Immature natural killer cell (primary cell): ENCODE data around the gene EEF1A2. TPM values are rescaled to one million over a fixed set of nuclear protein-coding genes. Genes with fewer than 3 reads are reported as not detected.
"Not testable (repeated sequence)": the region's sequence is repeated elsewhere in the genome, so short reads cannot be mapped to it uniquely, and the experiment has no call there.

Experiments used
- DNase-seq, 3 donors: peaks; one replicate each; pipeline ENCODE4 v3.0.0; 2022; ENCODE audit warnings: mixed read lengths in 1 of 3
- H3K27ac Mint-ChIP-seq, 6 donors: one replicate each; pipeline ENCODE4 v1.8.0; 2020; ENCODE audit warnings: mixed read lengths in 6 of 6, mild to moderate bottlenecking in 5 of 6, inconsistent platforms in 4 of 6, moderate library complexity in 3 of 6
- H3K27me3 Mint-ChIP-seq, 3 donors: one replicate each; pipeline ENCODE4 v1.8.0; 2020 to 2021; ENCODE audit warnings: low read depth in 3 of 3, mild to moderate bottlenecking in 3 of 3, mixed read lengths in 3 of 3, moderate library complexity in 3 of 3, inconsistent platforms in 1 of 3
- H3K36me3 Mint-ChIP-seq, 3 donors: one replicate each; pipeline ENCODE4 v1.8.0; 2020; ENCODE audit warnings: mixed read lengths in 3 of 3, inconsistent platforms in 2 of 3, mild to moderate bottlenecking in 2 of 3
- H3K4me1 Mint-ChIP-seq, 2 donors: one replicate each; pipeline ENCODE4 v1.8.0; 2020; ENCODE audit warnings: inconsistent platforms in 2 of 2, mild to moderate bottlenecking in 2 of 2, mixed read lengths in 2 of 2, moderate library complexity in 1 of 2
- H3K4me3 Mint-ChIP-seq, 5 donors: one replicate each; pipeline ENCODE4 v1.8.0; 2020; ENCODE audit warnings: mild to moderate bottlenecking in 5 of 5, mixed read lengths in 5 of 5, inconsistent platforms in 3 of 5, moderate library complexity in 3 of 5
- H3K9me3 Mint-ChIP-seq, 6 donors: one replicate each; pipeline ENCODE4 v1.8.0; 2020; ENCODE audit warnings: mild to moderate bottlenecking in 6 of 6, mixed read lengths in 6 of 6, inconsistent platforms in 4 of 6, moderate library complexity in 3 of 6
- polyA plus RNA-seq, 3 donors: library from polyadenylated mRNA; unstranded; fragments of 300-500 nt; fragmentation: Illumina TruSeq; gene quantifications; one replicate each; pipeline ENCODE4 v1.2.3, GENCODE V29; 2021

The EEF1A2 gene
- polyA plus RNA-seq, 3 donors from 2014 or later = not detected

DNA sequence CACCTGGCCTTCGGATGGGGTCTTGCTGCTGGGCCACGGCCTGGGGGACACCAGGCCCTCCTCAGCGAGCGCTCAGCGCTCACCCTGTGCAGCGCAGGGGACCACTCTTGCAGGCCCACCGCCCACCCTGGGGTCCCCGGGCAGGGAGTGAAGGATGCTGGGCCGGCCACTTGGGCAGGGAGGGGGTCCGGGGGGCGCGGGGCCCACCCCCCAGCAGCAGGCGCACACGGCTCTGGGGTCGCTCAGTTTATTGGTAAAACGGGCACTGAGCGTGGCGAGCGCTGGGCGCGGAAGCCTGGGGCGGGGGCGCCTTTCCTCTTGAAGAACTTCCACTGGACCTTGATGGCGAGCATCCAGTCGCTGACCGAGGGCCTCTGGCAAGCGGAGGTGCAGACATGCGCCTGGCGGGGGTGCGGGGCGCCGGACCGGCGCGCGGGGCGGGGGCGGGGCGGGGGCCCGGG, 11.1 kb downstream of the EEF1A2 start:
- Mint-ChIP-seq H3K4me3 (no peak overlapping the region), H3K36me3 (no peaks in the 10 kb centered on the region), H3K27ac (no peak overlapping the region), H3K27me3 (peaks cover 2 to 7% (median 4%) of the 10 kb centered on the region in 3 donors), H3K4me1 (no peaks in the 10 kb centered on the region), H3K9me3 (peaks cover 0 to 1% (median 0%) of the 10 kb centered on the region in 6 donors)
- no peak for DNase-seq

DNA sequence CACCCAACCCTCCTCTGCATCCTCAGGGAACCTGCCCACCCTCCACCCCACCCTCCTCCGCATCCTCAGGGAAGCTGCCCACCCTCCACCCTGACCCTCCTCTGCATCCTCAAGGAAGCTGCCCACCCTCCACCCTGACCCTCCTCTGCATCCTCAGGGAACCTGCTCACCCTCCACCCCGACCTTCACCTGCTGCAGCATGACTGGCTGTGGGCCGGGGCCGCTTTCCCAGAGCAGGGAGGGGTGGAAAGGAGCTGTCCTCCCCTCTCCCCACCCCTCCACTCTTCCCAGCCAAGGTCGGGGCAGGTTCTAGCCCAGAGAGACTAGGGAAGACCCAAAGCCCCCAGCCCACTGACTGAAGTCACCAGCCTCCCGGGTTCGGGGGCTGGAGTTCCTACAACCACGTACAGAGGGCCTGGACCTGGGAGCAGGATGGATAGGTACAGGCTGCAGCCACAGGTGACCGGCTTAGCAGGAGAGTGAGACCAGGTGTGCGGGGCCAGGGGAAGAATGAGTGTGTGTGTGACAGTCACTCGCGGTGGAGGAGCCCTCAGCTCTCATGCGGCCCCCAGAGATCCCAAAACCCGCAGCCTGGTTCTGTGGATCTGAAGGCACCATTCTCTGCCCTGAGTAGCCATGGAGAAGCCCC, 11.6 kb downstream of the EEF1A2 start:
- Mint-ChIP-seq H3K9me3 (peaks cover 0 to 1% (median 0%) of the 10 kb centered on the region in 6 donors), H3K4me3 (no peak overlapping the region), H3K36me3 (no peaks in the 10 kb centered on the region), H3K27me3 (peaks cover under 1 to 7% (median 4%) of the 10 kb centered on the region in 3 donors), H3K4me1 (no peaks in the 10 kb centered on the region), H3K27ac (no peak overlapping the region)
- no peak for DNase-seq

DNA sequence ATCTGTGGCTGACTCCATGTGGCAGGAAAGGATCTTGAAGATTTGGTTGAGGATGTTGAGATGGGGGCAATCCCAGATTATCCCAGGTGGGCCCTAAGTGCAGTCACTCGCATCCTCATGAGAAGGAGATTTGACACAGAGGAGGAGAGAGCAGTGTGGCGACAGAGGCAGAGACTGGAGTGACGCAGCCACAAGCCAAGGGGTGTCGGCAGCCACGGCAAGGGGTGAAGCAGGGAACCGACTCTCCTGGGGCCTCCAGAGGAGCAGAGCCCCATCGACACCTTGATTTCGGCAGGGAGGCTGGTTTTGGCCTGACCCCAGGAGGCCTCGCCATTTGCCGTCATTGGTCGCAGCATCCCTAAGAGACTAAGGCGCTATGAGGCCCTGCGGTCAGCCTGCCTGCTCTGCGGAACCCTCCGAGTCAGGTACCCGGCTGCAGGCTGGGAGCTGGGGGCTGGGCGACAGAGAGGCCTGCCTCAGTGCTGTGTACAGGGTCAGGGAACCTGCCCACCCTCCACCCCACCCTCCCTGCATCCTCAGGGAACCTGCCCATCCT, 12.5 kb downstream of the EEF1A2 start:
- no peak for DNase-seq
- Mint-ChIP-seq H3K4me1 (no peaks in the 10 kb centered on the region), H3K27ac (no peak overlapping the region), H3K9me3 (peaks cover 0 to 1% (median 0%) of the 10 kb centered on the region in 6 donors), H3K27me3 (peaks cover 0 to 4% (median 4%) of the 10 kb centered on the region in 3 donors), H3K36me3 (no peaks in the 10 kb centered on the region), H3K4me3 (no peak overlapping the region)

DNA sequence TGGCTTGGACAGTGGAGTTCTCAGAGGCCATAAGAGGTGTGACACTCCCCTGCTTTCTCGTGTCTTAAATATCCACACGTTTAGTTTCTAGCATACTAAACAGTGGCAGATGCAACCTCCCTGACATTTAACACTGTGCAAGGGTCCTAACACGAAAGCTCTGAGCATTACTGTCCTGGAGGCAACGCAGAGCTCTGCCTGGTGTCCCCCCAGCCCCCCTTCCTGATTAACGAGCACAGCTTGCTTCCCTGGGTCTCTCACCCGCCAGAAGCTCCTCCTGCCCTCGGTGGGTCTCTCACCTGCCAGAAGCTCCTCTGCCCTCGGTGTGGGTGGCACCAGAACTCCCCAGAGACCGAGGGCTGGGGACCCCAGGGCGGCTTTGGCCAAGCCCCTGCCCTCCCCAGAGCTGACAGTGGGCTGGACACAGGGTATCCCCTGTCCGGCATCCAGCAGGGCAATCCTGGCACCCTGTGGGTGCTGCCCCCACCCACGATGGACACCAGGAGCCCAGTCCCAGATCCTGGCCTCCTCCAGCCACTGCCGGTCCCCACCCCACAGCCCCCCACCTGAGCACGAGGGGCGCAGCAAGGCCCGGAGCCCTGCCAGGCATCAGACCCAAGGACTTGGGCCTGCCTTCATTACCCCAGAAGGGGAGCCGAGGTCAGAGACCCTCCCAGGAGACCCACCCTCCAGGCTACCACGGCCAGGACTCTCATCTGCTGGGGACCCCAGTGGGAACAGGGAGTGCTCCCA, 14.1 kb downstream of the EEF1A2 start:
- no peaks in the 10 kb centered on the region for H3K36me3 Mint-ChIP-seq
- no peak overlapping the region for H3K4me3 Mint-ChIP-seq

GRCh38 chr20:63484236-63484635, 14.6 kb downstream of the EEF1A2 start:
- Mint-ChIP-seq H3K4me3 (no peak overlapping the region), H3K4me1 (no peaks in the 10 kb centered on the region), H3K27me3 (peaks cover 0 to 7% (median 2%) of the 10 kb centered on the region in 3 donors), H3K27ac (no peak overlapping the region), H3K9me3 (peaks cover 0 to 2% (median 0%) of the 10 kb centered on the region in 6 donors), H3K36me3 (no peaks in the 10 kb centered on the region)
- DNase-seq = no peak

More for the DNA sequence above, 14.1 kb downstream of the EEF1A2 start:
- no peak for DNase-seq
- H3K27ac Mint-ChIP-seq = no peak overlapping the region
- peaks cover 2 to 5% (median 2%) of the 10 kb centered on the region in 3 donors for H3K27me3 Mint-ChIP-seq
- no peaks in the 10 kb centered on the region for H3K4me1 Mint-ChIP-seq
- peaks cover 0 to 2% (median 0%) of the 10 kb centered on the region in 6 donors for H3K9me3 Mint-ChIP-seq

DNA sequence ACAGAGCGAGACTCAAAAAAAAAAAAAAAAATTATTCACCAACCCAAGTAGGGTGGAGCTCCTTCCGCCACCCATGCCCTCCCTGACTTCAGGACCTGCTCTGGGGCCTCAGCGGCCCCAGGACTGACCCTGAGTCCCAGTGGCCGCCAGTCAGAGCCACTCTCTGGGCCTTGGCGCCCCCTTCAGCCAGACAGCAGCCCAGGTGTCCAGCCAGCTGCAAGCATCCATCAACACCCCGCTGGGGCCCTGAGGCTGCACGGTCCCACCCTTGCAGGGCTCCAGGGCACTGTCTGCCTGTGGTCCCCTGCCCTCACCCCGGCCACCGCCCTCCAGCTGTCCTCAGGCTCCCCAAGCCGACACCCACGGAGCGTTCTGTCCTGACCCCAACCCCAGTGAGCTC, 15.0 kb downstream of the EEF1A2 start:
- H3K36me3 Mint-ChIP-seq = no peaks in the 10 kb centered on the region
- H3K4me1 Mint-ChIP-seq = no peaks in the 10 kb centered on the region
- H3K27me3 Mint-ChIP-seq = peaks cover 0 to 7% (median 2%) of the 10 kb centered on the region in 3 donors
- no peak overlapping the region for H3K4me3 Mint-ChIP-seq
- H3K9me3 Mint-ChIP-seq = peaks cover 0 to 2% (median 0%) of the 10 kb centered on the region in 6 donors
- DNase-seq = no peak
- no peak overlapping the region for H3K27ac Mint-ChIP-seq

DNA sequence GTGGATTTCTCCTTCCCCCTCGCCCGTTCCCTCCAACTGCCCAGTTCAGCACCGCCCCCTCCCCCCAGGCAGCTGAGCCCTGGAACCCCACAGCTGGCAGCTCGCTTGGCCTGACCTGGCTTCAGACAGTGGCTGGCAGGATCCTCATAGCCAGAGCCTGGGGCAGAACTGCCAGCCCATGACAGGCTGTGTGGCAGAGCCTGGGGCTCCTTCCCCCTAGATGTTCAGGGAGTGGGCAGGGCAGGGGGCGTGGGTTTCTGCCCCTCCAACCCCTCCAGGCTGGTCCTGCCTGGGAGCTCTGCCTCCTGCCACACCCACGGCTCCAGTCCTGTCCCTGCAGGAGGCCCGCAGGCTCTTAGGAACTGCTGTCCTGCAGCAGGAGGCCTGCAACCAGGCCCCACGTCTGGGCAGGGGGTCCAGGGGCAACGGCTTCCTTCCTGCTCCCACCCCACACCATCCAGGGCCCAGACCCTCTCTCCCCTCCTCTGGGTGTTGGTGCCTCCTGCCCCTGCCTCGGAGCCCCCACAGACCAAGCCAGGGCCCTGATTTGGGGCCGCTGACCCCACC, 16.8 kb downstream of the EEF1A2 start:
- Mint-ChIP-seq H3K4me3 (no peak overlapping the region), H3K4me1 (no peaks in the 10 kb centered on the region), H3K27ac (no peak overlapping the region), H3K27me3 (peaks cover 1 to 7% (median 2%) of the 10 kb centered on the region in 3 donors), H3K36me3 (no peaks in the 10 kb centered on the region), H3K9me3 (peaks cover 0 to 2% (median 0%) of the 10 kb centered on the region in 6 donors)
- DNase-seq = no peak

DNA sequence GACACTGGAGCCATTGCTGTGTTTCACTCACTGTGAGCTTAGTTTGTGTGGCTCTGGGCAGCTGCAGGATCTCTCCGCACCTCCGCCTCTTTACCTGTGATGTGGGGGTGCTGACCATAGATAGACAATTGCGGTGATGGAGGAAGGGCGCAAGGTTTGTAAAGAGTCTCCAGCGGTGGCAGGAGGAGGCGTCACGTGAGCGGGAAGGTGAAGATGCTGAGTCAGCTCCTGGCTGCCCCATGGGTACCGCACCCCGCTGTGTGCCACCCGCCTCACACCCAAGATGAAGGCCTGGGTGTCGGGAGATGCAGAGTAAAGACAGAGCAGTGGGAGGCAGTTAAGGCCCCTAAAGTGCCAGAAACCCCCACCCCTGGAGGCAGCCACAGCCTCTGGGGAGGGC, 17.4 kb downstream of the EEF1A2 start:
- H3K4me1 Mint-ChIP-seq = no peaks in the 10 kb centered on the region
- DNase-seq = no peak
- H3K4me3 Mint-ChIP-seq = no peak overlapping the region
- H3K9me3 Mint-ChIP-seq = peaks cover 0 to 2% (median 0%) of the 10 kb centered on the region in 6 donors
- peaks cover 3 to 7% (median 6%) of the 10 kb centered on the region in 3 donors for H3K27me3 Mint-ChIP-seq
- no peak overlapping the region for H3K27ac Mint-ChIP-seq
- no peaks in the 10 kb centered on the region for H3K36me3 Mint-ChIP-seq

- not testable (repeated sequence) for H3K36me3 Mint-ChIP-seq, H3K4me1 Mint-ChIP-seq, H3K9me3 Mint-ChIP-seq, H3K27ac Mint-ChIP-seq, DNase-seq, H3K27me3 Mint-ChIP-seq, H3K4me3 Mint-ChIP-seq
Observed at GRCh38 chr20:63479695-63480419, 19.0 kb downstream of the EEF1A2 start.

DNA sequence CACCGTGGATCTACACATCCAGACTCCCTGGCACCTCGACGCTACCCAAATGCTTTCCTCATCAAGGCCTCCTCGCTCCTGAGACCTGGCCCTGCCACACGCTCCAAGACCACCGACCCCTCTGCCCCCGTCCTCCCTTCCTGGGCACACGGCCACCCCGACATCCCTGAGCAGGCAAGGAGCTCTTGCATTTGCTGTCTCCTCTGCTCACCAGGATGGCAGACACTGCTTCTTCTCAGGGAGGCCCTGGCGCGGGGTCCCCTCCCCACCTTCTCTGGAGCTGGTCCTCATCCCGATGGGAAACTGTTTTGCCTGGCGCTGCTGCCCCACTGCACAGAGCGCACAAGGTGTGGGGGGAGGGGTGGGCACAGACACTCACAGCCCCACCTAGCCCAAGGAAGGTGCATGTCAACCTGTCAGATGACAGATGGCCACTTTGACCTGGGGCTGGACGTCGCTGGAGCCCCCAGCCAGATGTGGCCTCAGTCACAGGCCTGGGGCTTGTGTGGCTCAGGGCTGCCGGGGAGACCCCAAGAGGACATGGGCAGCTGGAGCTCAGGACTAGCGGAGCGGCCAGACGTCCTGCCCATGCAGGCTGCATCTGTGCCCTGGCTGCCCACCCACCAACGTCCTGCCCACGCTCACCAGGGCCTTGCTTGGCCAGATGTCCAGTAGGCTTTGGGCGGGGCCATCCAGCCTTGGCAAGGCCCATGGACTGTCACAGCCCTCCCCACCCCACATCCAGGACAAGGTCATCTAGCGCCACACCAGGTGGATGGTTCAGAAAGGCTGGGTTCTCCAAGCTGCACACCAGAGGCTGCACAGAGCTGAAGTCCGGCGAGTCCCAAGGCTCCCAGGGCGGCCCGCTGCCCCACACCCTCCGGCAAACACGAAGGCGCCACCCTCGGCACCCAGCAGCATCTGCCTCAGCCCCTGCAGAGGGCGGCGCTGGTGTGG, 20.3 kb downstream of the EEF1A2 start:
- peaks cover 0 to 4% of the 10 kb centered on the region in 2 donors for H3K4me1 Mint-ChIP-seq
- H3K27me3 Mint-ChIP-seq = peaks cover 6 to 8% (median 7%) of the 10 kb centered on the region in 3 donors
- H3K36me3 Mint-ChIP-seq = no peaks in the 10 kb centered on the region
- no peak for DNase-seq
- H3K4me3 Mint-ChIP-seq = no peak overlapping the region
- H3K9me3 Mint-ChIP-seq = peaks cover 0 to 2% (median 0%) of the 10 kb centered on the region in 6 donors
- H3K27ac Mint-ChIP-seq = no peak overlapping the region

- Mint-ChIP-seq H3K9me3 (peaks cover 0 to 2% (median 0%) of the 10 kb centered on the region in 6 donors), H3K4me3 (no peak overlapping the region), H3K27ac (no peak overlapping the region), H3K4me1 (peaks cover 0 to 4% of the 10 kb centered on the region in 2 donors), H3K36me3 (no peaks in the 10 kb centered on the region), H3K27me3 (peaks cover 6 to 8% (median 7%) of the 10 kb centered on the region in 3 donors)
- no peak for DNase-seq
Observed at GRCh38 chr20:63477944-63478343, 20.9 kb downstream of the EEF1A2 start.

DNA sequence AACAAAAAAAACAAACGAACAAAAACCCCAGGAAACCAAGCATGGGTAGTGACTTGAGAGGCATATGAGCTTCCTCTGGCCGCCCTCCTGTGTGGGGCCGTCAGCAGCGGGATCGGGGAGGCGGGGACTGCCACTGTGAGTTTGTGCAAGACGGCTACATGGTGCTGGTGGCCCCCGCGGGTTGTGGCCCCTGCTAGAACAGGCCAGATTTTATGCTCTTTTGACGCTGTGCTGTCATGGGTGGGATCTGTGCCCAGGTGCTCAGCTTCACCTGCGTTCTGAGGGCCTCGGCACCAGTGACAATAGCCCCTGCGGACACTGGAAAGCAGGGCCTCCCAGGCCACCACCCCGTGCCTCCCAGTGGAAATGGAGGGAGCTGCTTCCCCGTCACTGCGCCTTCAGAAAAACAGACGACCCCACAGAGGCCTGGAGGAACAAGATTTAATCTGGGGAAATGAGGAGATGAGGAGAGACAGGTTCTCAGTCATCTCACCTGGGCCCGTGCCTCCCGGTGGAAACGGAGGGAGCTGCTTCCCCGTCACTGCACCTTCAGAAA, 21.7 kb downstream of the EEF1A2 start:
- Mint-ChIP-seq H3K36me3 (no peaks in the 10 kb centered on the region), H3K27me3 (peaks cover 6 to 8% (median 7%) of the 10 kb centered on the region in 3 donors), H3K9me3 (peaks cover 0 to 1% (median 0%) of the 10 kb centered on the region in 6 donors), H3K4me3 (no peak overlapping the region), H3K4me1 (peaks cover 0 to 4% of the 10 kb centered on the region in 2 donors), H3K27ac (no peak overlapping the region)
- no peak for DNase-seq
